ENCODE results near the gene CCDC187.

The CCDC187 gene

GRCh38 chr9:136297016-136297691, 6.7 kb downstream of the CCDC187 start:
- DNase-seq (ENCODE audit: low spot score) = no peak

DNA sequence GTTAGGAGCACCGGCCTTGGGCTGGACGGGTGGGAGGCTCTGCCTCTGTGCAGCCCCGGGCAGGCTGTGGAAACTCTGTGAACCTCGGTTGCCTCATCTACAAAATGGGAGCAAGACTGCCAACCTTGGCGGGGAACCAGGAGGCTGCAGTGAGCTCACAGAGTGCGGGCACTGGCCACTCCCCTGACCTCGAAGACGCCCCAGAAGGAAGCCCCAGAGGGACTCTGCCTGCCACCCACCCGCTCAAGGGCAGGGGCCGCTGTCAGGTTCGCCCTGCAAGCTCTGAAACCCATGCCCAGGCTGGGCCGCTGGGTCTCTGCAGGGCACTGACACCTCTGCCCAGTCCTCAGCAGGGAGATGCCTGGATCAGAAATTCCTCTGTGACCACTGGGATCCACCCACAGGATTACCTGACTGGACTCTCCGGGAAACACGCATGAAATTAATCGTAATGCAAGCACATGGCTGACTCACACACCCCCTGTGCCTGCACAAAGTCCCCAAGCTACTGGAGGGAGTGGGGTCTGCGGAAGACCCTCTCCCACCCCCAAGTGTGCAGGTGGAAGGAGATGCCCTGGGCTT, 7.4 kb downstream of the CCDC187 start:
- no peak for DNase-seq (ENCODE audit: low spot score)

DNA sequence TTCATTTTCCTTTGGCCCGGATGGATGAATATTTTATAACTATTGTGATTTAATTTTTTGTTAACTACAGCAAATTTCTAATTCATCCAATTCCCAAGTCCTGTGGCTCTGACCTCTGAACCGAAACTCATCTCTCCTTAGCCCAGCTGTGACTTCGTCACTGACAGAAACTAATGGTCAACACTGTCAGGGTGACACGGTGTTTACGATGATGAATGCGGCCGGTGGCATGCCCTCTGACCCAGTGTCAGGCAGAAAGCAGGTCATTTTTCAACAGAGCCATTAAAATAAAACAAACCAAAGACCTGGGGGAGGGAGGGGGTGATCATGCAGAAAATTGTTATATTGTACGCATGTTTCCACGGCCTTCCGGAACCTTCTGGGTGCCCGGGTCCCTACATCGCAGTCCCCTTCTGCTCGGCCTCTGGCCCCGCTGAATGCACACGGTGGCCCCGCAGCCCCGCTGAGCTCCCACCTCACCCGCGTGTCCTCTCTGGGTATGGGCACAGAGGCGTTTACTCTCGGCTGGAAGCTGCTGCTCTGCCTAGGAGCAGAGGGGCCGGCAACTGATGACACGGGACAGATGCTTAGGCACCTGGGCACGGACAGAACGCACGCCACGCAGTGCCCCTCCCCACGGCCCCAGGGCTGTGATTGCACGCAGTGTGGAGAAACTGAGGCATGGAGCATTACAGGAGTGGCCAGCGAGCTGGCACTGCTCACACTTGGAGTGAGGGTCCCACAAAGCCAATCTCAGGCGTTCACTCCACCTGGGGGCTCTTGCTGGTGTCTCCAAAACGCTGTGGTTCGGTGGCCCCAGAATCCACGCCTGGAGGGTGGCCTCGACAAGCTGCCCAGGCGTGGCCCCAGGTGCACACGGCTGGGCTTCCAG, 8.1 kb downstream of the CCDC187 start:
- no peak for DNase-seq (ENCODE audit: low spot score)

DNA sequence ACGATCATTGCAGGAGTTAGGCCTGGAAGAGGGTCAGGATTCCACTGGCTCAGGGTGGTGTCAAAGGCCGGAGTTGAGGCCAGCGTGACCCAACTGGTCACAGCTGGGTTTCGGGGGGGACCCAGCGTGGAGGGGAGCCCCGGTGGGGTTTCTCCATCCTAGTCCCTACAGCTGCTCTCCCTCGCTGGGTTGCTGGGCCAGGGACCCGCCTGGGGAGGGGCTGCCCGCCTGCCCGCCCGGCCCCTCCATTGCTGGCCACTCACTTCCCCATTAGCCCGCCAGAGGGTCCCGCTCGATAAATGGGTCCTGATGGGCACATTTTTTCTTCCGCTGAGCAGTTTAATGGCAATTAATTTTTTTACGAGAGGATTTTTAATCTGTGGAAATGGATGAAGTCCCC, 8.8 kb downstream of the CCDC187 start:
- no peak for DNase-seq (ENCODE audit: low spot score)

- no peak for DNase-seq (ENCODE audit: low spot score)
These were observed 9.5 kb downstream of the CCDC187 start for GRCh38 chr9:136294437-136294836.

GRCh38 chr9:136293476-136294077, 10.3 kb downstream of the CCDC187 start:
- DNase-seq (ENCODE audit: low spot score) = no peak

GRCh38 chr9:136292591-136293448, 11.1 kb downstream of the CCDC187 start:
- DNase-seq (ENCODE audit: low spot score) = no peak

DNA sequence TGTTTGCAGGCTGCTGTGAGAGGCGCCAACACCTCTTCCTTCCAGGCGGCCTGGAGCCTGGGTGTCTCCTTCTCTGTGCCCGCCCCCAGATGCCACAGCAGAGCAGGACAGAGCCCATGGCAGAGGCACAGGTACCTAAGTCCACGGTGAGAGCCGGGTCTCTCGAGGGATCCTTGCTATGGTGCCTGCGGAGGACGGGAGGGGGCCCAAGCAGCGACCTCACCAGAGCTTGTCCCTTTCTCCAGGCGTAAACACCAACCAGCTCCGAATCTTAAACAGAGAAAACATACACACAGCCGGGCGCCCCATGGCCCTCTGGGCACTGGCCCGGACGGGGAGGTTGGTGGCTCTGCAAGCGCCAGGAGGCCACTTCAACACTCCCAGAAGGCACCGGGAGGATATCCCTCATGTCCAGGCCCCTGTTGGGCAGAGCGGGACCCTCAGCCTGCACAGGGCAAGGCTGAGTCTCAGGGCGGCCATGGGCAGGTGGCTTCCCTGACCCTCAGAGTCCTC, 11.8 kb downstream of the CCDC187 start:
- DNase-seq (ENCODE audit: low spot score) = no peak

- DNase-seq (ENCODE audit: low spot score) = no peak
These were observed 12.4 kb downstream of the CCDC187 start for GRCh38 chr9:136291306-136292025.

- no peak for DNase-seq (ENCODE audit: low spot score)
These were observed 13.3 kb downstream of the CCDC187 start for GRCh38 chr9:136290508-136291000.

DNA sequence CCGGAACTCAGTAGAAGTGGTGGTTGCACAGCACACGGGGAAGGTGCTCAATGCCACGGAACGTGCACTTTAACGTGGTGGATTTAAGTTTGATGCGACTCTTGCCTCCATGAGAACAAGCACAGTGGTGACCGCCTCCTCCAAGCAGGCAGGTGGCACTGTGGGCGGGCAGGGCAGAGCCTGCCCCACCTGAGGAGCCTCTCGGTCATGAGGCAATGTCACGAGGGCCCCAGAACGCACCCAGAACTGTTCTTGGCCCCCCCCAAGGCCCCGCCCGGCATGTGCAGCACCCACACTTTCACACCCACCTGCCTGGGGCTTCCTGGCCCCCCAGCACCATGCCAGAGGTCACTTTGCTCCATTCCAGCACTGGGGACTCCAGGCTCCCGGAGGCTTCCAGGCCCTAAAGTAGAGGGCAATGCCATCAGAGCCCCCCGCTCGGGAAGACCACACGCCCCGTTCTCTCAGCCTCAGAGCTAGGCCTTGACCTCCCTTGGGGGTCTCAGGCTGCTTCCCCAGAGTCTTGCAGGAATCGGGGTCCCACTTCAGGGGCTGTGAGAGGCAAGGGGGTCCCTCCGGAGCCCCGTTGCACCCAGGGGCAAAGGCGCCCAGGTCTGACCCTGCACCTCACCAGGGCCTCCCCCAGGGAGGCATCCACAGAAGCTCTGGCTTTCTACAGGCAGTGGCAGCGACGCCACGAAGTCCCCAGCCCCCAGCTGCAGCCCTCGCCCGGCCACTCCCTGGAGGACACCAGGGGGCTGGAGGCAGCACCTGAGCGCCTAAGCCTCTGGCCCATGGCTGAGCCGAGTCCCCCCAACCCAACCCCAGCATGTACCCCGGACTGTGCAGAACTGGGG, 14.0 kb downstream of the CCDC187 start:
- no peak for DNase-seq (ENCODE audit: low spot score)

DNA sequence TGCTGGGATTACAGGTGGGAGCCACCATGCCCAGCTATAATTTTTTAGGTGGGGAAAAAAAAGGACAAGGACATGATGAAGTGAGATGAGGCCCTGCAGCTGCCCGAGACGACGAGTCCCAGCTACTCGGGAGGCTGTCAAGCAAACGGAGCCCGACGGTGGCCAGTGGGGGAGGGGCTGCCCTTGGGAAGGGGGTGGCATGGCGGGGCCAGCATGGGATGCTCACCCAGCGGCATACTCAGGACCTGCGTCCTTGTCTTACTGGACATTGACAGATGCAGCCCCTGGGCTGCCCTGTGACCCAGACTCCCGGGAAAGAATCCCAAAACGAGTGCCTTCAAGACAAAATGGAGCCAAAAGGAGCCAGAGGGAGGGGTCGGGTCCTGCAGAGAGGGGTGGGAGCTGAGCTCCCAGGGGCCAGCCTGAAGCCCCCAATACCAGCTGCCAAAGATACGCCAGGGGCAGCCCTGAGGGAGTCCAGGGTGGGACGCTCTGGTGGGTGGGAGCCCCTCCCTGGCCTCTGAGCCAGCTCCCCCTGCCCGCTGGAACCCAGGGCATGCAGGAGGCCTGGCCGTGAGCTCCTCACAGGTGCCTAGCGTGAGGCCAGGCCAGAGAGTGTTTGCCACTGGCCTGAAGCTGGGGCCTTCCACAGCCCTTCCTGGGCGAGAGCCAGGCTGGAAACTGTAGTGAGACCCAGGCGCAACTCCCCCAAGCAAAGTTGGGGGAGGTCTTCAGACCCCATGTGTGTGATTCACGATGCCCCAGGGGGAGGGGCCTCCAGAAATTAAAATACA, 15.7 kb downstream of the CCDC187 start:
- no peak for DNase-seq (ENCODE audit: low spot score)

DNA sequence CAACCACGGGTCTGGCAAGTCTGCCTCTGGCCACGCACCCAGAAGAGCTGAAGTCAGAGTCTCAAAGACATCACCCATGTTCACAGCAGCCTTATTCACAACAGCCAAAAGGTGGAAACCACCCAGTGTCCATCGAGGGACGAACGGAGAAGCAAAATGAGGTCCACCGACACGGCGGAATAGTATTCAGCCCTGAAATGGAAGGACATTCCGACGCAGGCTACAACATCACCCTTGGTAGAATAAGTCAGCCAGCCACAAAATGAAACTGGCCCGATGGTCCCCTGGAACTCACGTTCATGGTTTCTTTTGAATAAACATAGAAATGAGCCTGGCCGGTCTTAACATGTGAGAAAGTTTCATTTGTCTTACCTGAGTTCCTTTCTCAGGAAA, 16.9 kb downstream of the CCDC187 start:
- no peak for DNase-seq (ENCODE audit: low spot score)

GRCh38 chr9:136286359-136286986, 17.4 kb downstream of the CCDC187 start:
- DNase-seq (ENCODE audit: low spot score) = no peak

DNA sequence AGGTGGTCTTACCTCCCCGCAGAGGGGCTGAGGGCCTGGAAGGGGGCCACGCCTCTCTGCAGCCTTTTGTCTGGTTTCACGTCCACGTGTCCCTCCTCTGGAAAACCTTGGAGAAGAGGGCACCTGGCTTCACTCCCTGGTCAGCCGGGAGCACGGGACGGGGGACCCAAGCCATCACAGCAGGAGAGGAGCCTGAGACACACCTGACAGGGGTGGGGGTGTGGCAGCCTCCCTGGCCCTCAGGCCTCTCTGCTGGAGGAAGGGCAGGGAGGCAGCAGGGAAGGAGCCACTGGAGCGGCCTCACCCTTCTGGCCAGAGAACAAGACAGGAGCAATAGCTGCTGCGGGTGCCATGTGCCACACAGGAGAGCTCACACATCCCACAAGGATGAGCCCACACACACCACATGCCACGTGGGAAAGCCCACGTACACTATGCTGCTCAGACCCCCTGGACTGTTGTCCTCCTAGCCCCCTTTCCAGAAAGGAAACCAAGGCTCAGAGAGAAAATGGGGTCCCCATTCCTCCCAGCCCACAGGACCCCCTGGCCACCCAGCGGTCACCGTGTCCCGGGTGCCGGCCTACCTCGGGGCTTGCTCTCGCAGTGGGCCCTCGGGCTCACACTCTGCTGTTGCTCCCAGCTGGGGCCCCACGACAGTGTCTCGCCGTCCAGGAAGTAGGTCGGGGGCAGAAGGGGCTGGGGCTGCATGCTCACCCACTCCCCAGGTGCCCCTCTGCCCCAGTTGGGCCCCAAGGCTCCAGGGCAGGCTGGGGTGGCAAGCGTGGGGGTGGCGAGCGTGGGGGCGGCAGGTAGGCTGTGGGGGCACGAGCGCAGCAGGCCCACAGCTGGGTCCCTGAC, 18.2 kb downstream of the CCDC187 start:
- DNase-seq (ENCODE audit: low spot score) = no peak

GRCh38 chr9:136284951-136285350, 18.9 kb downstream of the CCDC187 start:
- no peak for DNase-seq (ENCODE audit: low spot score)

DNA sequence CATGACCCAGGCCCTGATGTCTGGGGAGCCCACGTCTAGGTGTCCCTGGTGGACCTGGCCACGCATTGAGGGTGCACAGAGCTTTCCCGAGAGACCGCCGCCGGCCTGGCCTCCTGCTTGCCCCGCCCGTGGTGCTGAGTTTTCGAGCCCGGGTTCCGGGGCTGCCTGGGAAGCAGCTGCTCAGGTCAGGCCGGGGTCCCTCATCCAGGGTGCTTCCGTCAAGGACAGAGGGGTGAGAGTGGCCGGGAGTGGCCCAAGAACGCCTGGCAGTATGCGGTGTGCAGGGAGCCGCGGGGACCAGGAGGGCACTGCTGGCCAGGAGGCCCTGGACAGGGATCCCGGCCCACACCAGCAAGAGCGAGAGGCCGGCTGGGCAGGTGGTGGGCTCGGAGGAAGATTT, 19.6 kb downstream of the CCDC187 start:
- no peak for DNase-seq (ENCODE audit: low spot score)

Data from CD4-positive, alpha-beta T cell treated with Interleukin-2 at 100 ng/mL for 4 hours (primary cell).